HEK293T (cell line): Measurements from ENCODE around the gene DCAF8.

Experiments used
- CTCF ChIA-PET: fragments of 350-600 bp; formaldehyde crosslinking; extraction: SDS; loops from one replicate; lab custom pipeline; 2021; ENCODE audit warnings: antibody characterized with exemption, inconsistent platforms; lab: Yijun Ruan, JAX
- POLR2A ChIA-PET: fragments of 350-600 bp; formaldehyde crosslinking; extraction: SDS; loops from one replicate; lab custom pipeline; 2020; ENCODE audit warnings: antibody characterized with exemption, inconsistent platforms; lab: Yijun Ruan, JAX
- DNase-seq: peaks from one replicate; pipeline ENCODE4 v3.0.0; 2012; ENCODE audit warnings: mixed read lengths; ENCODE audit errors: extremely low spot score
- ARNT ChIP-seq: fragments of 450-650 bp; IDR thresholded peaks from 2 replicates; pipeline ENCODE4 v1.6.1; 2017; ENCODE audit warnings: mild to moderate bottlenecking
- BHLHE40 ChIP-seq: fragments of 450-650 bp; IDR thresholded peaks from 2 replicates; pipeline ENCODE4 v1.6.1; 2016; ENCODE audit warnings: mild to moderate bottlenecking, moderate library complexity, borderline replicate concordance
- CTBP1 ChIP-seq: fragments of 450-650 bp; IDR thresholded peaks from 2 replicates; pipeline ENCODE4 v1.6.1; 2016; ENCODE audit warnings: borderline replicate concordance
- ELF4 ChIP-seq: fragments of 450-650 bp; IDR thresholded peaks from 2 replicates; pipeline ENCODE4 v1.6.1; 2017; ENCODE audit warnings: antibody characterized with exemption
- FOXA1 ChIP-seq: fragments of 450-650 bp; IDR thresholded peaks from 2 replicates; pipeline ENCODE4 v1.6.1; 2016; ENCODE audit warnings: mild to moderate bottlenecking
- FOXK2 ChIP-seq: fragments of 450-650 bp; IDR thresholded peaks from 2 replicates; pipeline ENCODE4 v1.6.1; 2016; ENCODE audit warnings: mild to moderate bottlenecking
- FOXM1 ChIP-seq: fragments of 450-650 bp; IDR thresholded peaks from 2 replicates; pipeline ENCODE4 v1.6.1; 2017; ENCODE audit warnings: mild to moderate bottlenecking, borderline replicate concordance
- HDGF ChIP-seq: fragments of 450-650 bp; IDR thresholded peaks from 2 replicates; pipeline ENCODE4 v1.6.1; 2017; ENCODE audit warnings: antibody characterized with exemption, borderline replicate concordance
- L3MBTL2 ChIP-seq: fragments of 450-650 bp; conservative IDR thresholded peaks from 2 replicates; pipeline ENCODE4 v1.6.1; 2016; ENCODE audit warnings: mild to moderate bottlenecking
- LEF1 ChIP-seq: fragments of 450-650 bp; IDR thresholded peaks from 2 replicates; pipeline ENCODE4 v1.6.1; 2017; ENCODE audit warnings: mild to moderate bottlenecking, borderline replicate concordance
- NFRKB ChIP-seq: fragments of 450-650 bp; IDR thresholded peaks from 2 replicates; pipeline ENCODE4 v1.6.1; 2016; ENCODE audit warnings: mild to moderate bottlenecking, moderate library complexity
- PKNOX1 ChIP-seq: fragments of 450-650 bp; IDR thresholded peaks from 2 replicates; pipeline ENCODE4 v1.6.1; 2016
- SP1 ChIP-seq: fragments of 450-650 bp; IDR thresholded peaks from 2 replicates; pipeline ENCODE4 v1.6.1; 2017
- SUZ12 ChIP-seq: fragments of 450-650 bp; IDR thresholded peaks from 2 replicates; pipeline ENCODE4 v1.6.1; 2016; ENCODE audit warnings: mild to moderate bottlenecking
- TARDBP ChIP-seq: fragments of 450-650 bp; IDR thresholded peaks from 2 replicates; pipeline ENCODE4 v1.6.1; 2016
- ZNF384 ChIP-seq: fragments of 450-650 bp; IDR thresholded peaks from 2 replicates; pipeline ENCODE4 v1.6.1; 2016

Gene DCAF8

GRCh38 chr1:160189649-160190625 is 72.4 kb downstream of the DCAF8 start, which contains the start of gene CASQ1:
CASQ1 (plus strand) TSS chr1:160190575; CDS start chr1:160190752, 177 bp downstream.
- CTCF ChIA-PET: interaction anchor here (1.2 to 3.4 kb wide), 4 partner anchors 9 to 101 kb away, joined by 3 to 30 read pairs (median 12); no protein-coding TSS in a partner anchor
- POLR2A ChIA-PET: interaction anchor here (1.0 kb wide), 1 partner anchor 71 kb away, joined by 3 read pairs; no protein-coding TSS in a partner anchor
- no peak for TF ChIP-seq ZNF384
- TF ChIP-seq FOXK2: no peak
- TF ChIP-seq ELF4: no peak
- no peak for TF ChIP-seq FOXM1
- TF ChIP-seq NFRKB: no peak
- TF ChIP-seq PKNOX1: no peak
- TF ChIP-seq ARNT: no peak
- no peak for TF ChIP-seq SUZ12
- DNase-seq: no peak

DNA sequence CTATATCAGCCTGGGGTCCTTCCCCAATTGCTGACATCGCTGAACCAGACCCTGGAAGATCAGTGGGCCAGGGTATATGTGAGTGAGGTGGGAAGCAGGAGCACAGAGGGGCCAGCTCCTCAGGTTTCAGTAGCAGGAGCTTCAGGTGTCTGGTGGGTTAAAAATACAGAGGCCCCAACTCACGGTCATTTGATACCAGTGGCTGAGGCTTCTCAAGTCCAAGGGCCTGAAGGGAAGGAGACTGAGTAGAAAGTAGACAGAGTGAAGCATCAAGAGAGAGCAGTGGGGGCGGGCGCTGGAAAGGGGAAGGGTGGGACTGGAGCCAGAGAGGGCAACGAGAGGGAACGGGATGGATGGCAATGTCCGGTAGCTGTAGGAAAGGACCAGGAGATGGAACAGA is 74.0 kb downstream of the DCAF8 start:
- no peak for DNase-seq
- ChIA-PET POLR2A (no interaction called here), CTCF (interaction anchor here (1.6 kb wide), 1 partner anchor 64 kb away, joined by 4 read pairs; no protein-coding TSS in a partner anchor)
- TF ChIP-seq L3MBTL2: no peak
- TF ChIP-seq NFRKB: no peak
- TF ChIP-seq CTBP1: no peak
- no peak for TF ChIP-seq HDGF
- no peak for TF ChIP-seq LEF1
- TF ChIP-seq FOXA1: no peak
- TF ChIP-seq SP1: no peak
- TF ChIP-seq ELF4: no peak
- no peak for TF ChIP-seq BHLHE40
- no peak for TF ChIP-seq FOXM1

- no peak for DNase-seq
- TF ChIP-seq LEF1 (no peak), SP1 (no peak)
- POLR2A ChIA-PET: no interaction called here
- CTCF ChIA-PET: no interaction called here
These were observed 74.9 kb downstream of the DCAF8 start for GRCh38 chr1:160187407-160187806.

- no peak for DNase-seq
- no peak for TF ChIP-seq CTBP1
- no peak for TF ChIP-seq FOXM1
- TF ChIP-seq SUZ12: no peak
- no peak for TF ChIP-seq NFRKB
- no peak for TF ChIP-seq HDGF
- TF ChIP-seq ARNT: no peak
- no peak for TF ChIP-seq FOXA1
- TF ChIP-seq LEF1: no peak
- no peak for TF ChIP-seq TARDBP
- TF ChIP-seq FOXK2: no peak
- no peak for TF ChIP-seq ZNF384
- TF ChIP-seq PKNOX1: no peak
- TF ChIP-seq SP1: no peak
- TF ChIP-seq BHLHE40: no peak
- no peak for TF ChIP-seq ELF4
- no peak for TF ChIP-seq L3MBTL2
- ChIA-PET CTCF (no interaction called here), POLR2A (no interaction called here)
These were observed 75.6 kb downstream of the DCAF8 start for GRCh38 chr1:160186729-160187128.

GRCh38 chr1:160186246-160186645 is 76.1 kb downstream of the DCAF8 start:
- POLR2A ChIA-PET: no interaction called here
- CTCF ChIA-PET: no interaction called here
- TF ChIP-seq FOXM1: no peak
- TF ChIP-seq TARDBP: no peak
- TF ChIP-seq ELF4: no peak
- TF ChIP-seq CTBP1: no peak
- TF ChIP-seq ARNT: no peak
- no peak for TF ChIP-seq HDGF
- no peak for TF ChIP-seq L3MBTL2
- TF ChIP-seq PKNOX1: no peak
- TF ChIP-seq FOXA1: no peak
- no peak for TF ChIP-seq BHLHE40
- no peak for TF ChIP-seq SP1
- no peak for TF ChIP-seq SUZ12
- no peak for TF ChIP-seq ZNF384
- TF ChIP-seq NFRKB: no peak
- no peak for TF ChIP-seq LEF1
- DNase-seq: no peak

- TF ChIP-seq SUZ12: no peak
- no peak for TF ChIP-seq TARDBP
- TF ChIP-seq L3MBTL2: no peak
- TF ChIP-seq NFRKB: no peak
- no peak for TF ChIP-seq FOXK2
- TF ChIP-seq LEF1: no peak
- no peak for TF ChIP-seq PKNOX1
- no peak for TF ChIP-seq FOXM1
- TF ChIP-seq ARNT: no peak
- TF ChIP-seq FOXA1: no peak
- no peak for TF ChIP-seq BHLHE40
- TF ChIP-seq HDGF: no peak
- no peak for TF ChIP-seq SP1
- no peak for DNase-seq
- POLR2A ChIA-PET: no interaction called here
- CTCF ChIA-PET: no interaction called here
These were observed 83.0 kb downstream of the DCAF8 start for GRCh38 chr1:160179336-160179735.
